Fibroblast of skin of scalp (primary cell): ENCODE data around the gene TP53RK.

Experiments
- DNase-seq: peaks from one replicate; pipeline ENCODE4 v3.0.0-alpha.2; 2013

The TP53RK gene

GRCh38 chr20:46660487-46660886, 28.8 kb downstream of the TP53RK start:
- DNase-seq = no peak

DNA sequence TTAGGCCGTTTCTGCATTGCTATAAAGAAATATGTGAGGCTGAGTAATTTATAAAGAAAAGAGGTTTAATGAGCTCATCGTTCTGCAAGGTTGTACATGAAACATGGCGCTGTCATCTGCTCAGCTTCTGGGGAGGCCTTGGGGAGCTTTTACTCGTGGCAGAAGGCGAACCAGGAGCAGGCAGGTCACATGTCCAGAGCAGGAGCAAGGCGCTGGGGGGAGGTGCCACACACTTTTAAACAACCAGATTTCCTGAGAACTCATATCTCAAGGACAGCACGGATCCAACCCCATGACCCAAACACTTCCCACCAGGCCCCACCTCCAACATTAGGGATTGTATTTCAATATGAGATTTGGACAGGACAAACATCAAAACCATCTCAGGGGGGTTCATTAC, 31.6 kb downstream of the TP53RK start:
- DNase-seq = no peak

GRCh38 chr20:46657137-46657536, 32.1 kb downstream of the TP53RK start:
- DNase-seq = no peak

DNA sequence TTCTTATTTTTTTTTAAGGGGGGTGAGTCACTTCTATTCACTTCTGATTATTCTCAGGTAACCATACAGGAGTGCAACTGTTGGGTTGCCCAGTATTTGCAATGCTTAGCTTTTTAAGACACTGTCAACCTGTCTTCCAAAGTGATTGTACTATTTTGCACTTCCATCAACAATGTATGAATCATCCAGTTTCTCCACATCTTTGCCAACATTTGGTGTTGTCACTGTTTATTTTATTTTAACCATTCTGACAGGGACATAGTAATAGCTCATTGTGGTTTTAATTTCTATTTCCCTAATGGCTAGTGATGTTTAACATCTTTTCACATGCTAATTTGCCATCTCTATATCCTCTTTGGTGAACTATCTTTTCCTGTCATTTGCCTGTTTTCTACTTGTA, 36.5 kb downstream of the TP53RK start:
- DNase-seq = no peak

DNA sequence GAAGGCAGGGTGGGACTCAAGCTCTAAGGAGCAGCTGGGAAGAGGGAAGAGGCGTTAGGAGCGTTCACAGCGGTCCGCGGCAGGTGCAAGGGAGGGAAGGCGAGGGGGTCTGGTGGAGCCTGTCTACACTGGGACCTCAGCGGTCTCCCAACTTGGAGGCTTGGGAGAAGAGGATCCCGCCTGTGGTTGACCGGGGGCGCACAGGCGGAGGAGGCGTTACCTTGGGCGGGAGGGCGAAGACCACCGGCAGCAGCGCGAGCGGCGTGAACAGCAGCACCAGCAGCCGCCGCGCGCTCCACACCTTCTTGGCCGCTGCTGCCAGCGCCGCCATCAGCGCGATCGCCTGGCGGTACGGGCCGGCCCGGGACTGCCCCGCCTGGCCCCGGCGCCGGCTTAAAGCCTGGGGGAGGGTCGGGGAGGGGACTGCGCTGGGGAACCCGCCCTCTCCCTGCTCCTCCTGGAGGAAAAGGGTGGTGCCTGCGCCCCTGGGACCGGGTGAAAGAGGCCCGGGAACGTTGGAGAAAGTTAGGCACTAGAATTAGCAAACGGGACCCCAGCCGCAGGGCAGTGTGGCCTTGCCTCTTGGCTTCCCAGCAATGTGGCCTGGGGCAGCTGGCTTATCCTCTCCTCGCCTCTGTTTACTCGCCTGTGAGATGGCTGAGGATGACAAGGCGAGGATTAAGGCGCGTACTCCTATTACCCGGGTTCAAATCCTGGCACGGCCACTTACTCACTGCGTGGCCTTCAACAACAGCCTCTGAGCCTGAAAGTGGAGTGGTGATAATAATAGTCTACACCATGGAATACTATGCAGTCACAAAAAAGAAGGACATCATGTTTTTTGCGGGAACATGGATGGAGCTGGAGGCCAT, 37.9 kb downstream of the TP53RK start, which contains the start of gene SLC13A3:
SLC13A3 (minus strand) TSS at position 369 of the 872 bp plus-strand sequence; CDS start at position 331, 38 bp downstream.
- DNase-seq = no peak

DNA sequence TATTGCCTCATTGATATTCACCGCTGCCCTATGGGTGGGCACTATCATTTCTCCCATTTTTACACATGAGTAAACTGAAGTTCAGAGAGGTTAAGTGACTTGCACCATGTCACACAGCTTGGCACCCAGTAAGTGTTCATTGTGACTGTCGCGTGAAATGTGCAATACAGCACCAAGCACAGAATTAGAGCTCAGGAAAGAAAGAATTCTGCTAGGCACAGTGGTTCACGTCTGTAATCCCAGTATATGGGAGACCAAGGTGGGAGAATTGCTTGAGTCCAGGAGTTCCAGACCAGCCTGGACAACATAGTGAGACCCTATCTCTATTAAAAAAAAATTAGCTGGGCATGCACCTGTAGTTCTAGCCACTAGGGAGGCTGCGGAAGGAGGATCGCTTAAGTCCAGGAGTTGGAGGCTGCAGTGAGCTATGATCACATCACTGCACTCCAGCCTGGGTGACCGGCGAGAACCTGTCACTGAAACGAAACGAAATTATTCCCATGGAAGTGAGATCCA, 38.6 kb downstream of the TP53RK start:
- no peak for DNase-seq

GRCh38 chr20:46649965-46650542, 39.2 kb downstream of the TP53RK start:
- no peak for DNase-seq

DNA sequence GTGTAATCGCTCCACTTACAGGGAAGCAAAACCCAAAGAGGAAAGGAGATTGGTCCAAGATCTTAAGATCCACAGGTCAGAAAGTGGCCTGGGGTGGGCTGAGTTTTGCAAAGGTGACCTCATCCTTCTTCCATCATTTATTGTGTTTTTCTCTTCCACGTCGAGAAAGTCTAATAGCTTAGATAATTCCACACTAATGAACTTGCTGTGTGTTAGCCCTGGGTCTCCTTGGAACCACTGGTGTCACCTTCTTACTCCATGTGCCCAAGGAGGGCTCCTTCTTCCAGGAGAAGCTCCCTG, 39.6 kb downstream of the TP53RK start:
- DNase-seq = no peak

DNA sequence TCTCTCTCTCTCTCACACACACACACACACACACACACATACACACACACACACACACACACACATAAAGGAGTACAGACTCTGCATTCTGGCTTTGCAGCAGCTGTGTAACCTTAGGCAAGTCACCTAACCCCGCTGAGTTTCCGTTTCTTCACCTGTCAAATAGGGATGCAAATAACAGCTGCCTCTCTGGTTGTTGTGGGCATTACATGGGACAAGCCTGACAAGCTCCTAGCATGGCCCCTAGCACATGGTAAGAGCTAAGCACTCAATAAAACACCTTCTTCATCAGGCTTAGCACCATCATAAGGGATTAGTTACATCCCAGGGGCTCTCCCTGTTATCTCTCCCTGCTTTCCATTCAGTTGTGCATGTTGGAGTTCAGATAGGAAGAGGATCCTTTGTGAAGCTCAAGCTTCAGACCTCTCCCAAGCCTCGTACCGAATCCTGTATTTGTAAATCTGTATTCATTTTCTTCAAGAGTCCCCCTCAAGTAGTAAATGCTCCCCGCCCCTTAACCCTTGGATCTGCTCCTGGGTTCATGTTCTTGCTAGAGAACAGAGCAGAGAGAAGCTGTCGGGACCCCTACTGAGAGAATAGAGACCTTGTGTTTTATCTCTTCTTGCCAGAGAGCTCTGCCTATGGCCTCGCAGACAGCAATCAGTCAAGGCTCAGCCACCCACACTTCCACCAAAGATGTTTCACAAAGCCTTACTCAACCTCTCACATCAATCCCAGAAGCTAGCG, 40.2 kb downstream of the TP53RK start:
- no peak for DNase-seq

DNA sequence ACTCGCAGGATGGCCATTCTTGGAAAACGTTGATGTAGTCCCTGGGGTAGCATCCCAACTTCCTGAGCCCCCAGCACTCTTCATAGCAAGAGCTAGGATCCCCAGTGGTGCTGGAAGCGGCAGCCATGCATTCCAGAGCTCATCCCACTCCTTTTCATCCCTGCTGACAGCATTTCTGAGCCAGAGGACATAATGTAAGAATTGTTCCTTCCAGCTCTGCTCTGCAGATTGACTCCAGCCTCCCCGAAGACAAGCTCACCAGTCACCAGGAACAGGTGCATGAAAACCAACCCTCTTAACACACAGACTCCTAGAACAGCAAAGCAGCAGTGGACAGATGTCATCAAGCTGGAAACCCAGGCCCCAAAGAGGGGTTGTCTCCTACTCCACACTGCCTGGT, 41.8 kb downstream of the TP53RK start:
- DNase-seq = no peak

DNA sequence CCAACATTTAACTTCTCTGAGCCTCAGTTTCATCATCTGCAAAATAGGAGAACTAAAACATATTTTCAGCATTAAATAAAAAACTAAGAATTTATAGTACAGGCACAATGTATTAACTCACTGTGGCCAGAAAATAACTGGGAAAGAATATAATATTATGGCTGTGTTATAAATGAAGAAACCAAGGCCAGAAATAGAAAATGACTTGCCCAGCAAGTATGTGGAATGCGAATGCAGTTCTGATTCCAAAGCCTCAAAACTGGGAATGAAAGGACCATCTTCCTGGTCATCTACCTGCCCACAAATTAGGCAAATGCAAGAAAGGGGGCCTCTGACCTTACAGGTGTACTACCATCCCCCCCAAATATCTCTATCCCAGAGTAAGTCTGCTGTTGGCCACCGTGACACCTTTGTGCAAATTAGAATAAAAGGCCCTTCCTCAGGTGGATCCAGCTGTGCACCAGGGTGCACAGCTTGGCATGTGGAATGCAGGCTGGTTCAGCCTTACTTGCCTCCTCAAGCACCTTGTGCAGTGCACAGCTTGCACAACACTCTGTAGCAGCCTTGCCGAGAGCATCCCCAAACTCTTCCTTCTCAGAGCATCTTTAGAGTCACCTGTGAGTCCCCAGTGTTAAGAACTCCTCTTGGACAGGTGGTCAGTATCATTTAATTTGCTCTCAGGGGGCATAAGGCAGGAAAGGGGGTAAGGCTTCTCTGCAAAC, 42.4 kb downstream of the TP53RK start:
- peak; percentile 16 for DNase-seq

DNA sequence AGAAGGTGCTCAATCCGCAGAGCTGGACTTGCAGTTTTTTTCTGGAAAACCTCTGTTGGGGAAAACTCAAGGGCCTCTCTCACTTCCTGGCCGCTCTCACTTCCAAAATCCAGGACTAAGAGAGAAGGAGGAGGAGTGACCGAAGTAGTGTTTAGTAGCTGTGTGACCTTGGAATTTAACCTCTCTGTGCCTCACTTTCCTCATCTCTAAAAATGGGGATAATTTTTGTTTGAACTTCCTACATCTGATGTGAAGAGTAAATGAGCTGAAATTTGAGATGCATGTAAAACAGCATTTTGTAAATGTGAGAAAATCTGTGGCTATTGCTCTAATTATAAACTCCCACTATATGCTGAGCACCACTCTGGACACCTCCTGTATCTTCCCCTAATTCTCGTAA, 43.1 kb downstream of the TP53RK start:
- no peak for DNase-seq

DNA sequence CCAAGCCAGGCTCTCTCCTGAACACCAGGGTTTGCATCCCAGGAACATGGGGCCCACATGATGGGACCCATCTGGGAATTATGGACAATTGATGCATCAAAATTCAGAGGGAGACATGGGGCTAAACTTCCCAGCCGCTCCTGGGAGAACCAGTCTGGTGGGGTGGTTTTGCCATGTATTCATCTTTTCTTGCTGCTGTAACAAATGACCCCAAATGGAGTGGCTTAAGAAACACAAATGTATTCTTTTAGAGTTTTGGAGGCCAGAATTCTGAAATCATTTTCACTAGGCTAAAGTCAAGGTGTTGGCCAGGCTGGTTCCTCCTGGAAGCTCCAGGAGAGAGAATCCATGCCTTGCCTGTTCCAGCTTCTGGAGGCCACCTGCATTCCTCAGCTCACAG, 44.5 kb downstream of the TP53RK start:
- no peak for DNase-seq

DNA sequence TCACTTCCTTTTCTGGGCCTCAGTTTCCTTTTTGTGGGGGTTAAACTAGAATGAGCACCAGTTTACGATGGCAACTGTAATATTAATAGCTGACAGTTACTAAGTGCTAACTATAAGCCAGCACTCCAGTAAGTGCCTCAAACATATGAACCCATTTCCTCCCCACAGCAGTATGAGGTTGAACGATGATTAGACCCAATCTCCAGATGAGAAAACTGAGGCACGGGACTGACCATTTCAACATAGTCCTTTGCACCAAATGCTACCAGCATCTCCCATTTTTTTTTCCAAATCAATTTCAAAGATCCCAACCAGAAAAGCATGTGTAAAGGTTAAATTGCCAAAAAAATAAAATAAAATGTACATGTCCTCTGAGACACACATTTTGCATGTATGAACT, 45.1 kb downstream of the TP53RK start:
- no peak for DNase-seq

GRCh38 chr20:46642969-46643343, 46.3 kb downstream of the TP53RK start:
- DNase-seq = no peak

- no peak for DNase-seq
Observed at GRCh38 chr20:46642265-46642968, 46.8 kb downstream of the TP53RK start.

DNA sequence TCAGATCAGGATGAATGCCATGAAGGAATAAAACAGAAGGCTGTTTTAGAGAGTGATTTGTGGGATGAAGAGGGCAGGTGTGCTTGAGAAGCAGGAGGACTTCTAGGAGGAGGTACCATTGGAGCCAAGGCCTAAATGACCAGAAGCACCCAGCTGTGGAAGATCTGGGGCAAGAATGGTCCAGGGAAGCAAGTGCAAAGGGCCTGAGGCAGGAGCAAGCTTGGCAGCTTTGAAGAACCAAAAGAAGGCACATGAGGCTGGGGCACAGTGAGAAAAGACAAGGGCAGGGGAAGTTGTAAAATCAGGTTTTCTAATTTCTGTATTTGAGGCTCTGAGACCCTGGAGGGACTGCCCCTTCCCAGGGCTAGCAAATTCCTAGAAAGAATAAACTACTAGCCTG, 47.8 kb downstream of the TP53RK start:
- DNase-seq = no peak

GRCh38 chr20:46640536-46641311, 48.5 kb downstream of the TP53RK start:
- DNase-seq = no peak

GRCh38 chr20:46640044-46640443, 49.2 kb downstream of the TP53RK start:
- DNase-seq = no peak

GRCh38 chr20:46639587-46639986, 49.7 kb downstream of the TP53RK start:
- no peak for DNase-seq

DNA sequence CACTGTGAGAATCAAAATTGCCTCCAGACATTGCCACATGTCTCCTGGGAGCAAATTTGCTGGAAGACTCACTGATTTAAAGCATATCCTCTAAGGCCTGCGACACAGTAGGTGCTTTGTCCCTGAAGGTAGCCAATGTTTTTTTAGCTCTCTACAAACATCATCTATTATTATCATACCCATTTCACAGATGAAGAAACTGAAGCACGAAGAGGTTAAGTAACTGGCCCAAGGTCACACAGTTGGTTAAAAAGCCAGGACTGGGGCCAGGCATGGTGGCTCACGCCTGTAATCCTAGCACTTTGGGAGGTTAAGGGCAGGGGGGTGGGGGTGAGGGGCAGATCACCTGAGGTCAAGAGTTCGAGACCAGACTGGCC, 50.4 kb downstream of the TP53RK start:
- no peak for DNase-seq
